Measurements from ENCODE around the gene IL4R.

IL4R gene

DNA sequence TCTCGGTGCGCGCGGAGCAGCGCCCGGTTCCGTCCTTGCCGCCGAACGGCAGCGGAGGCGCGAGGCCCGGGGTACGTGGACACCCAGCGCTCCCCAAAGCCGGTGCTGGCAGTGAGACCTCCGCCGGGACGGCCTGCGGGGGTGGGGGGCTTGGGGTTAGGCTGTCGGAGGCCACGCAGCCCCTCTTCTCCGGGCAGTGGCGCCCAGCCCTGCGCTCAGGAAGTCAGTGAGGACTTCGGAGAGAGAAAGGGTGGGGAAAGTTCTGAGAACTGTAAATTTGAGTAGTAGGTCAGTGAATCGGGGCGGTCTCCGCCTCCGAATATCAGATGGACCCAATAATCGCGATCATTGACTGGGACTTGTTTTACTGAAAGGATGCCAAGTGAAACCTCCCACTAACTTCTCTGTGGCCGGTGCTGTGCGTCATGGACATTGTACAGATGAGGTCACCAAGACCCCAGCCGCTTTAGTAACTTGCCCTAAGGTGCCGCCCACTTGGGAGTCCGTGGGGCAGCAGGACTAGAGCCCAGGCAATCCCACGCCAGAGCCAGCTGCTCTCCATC is 468 bp downstream of the IL4R start:
- in situ Hi-C loops (cut with MboI; ENCODE audit: low sequenced_read_pairs): no loop called here

- in situ Hi-C loops (cut with MboI; ENCODE audit: low sequenced_read_pairs): no loop called here
These were observed 1.2 kb downstream of the IL4R start for GRCh38 chr16:27314986-27315332.

DNA sequence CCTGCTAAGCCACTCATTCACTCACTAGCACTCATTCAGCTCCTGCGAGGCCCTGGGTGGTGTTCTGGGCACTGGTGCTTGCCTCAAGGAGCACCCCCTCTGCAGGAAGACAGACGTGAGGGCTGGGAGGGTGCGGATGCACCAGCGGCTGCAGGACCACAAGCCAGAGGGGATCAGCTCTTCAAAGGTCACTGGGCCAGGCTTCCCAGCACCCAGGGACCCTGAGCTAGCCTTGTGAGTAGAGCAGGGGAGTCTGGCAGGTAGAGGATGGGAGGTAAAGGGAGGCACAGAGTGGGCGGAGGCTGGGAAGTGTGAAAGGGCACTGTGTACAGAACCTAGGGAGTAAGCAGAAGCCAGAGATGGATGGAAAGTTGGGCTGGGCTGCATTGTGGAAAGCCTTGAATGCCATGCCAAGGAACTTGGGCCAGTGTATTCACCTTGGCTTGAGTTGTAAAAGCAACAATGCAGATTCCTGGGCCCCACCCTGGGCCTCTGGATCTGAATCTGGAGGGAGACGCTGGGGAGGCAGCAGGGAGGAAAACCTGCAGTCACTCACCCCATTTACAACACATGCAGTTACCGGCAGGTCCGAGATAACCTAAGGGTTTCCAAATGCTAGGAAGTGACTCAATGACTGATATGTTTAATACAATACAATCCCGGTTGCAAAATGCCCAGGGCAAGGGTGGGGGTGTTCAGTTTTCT is 1.7 kb downstream of the IL4R start:
- in situ Hi-C loops (cut with MboI; ENCODE audit: low sequenced_read_pairs): no loop called here

GRCh38 chr16:27316038-27316680 is 2.4 kb downstream of the IL4R start:
- in situ Hi-C loops (cut with MboI; ENCODE audit: low sequenced_read_pairs): no loop called here

DNA sequence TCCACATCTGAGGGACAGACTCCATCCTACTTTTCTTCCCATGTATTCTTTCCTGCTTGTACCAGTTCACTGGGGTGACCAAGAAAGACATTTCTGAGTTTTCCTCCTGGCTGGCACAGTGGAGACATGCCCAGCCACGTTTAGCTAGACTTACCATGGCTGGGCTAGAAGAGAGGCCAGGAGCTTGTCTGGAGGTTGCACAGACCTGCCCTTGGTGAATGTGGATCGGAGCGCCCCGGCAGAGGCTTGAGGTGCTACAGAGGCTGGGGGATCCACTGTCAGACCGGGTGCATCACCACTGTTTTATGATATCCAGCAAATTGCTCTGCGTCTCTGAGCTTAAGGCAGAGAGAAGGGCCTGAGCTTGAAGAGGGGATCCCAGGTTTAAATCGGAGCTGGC is 3.5 kb downstream of the IL4R start:
- in situ Hi-C loops (cut with MboI; ENCODE audit: low sequenced_read_pairs): no loop called here

DNA sequence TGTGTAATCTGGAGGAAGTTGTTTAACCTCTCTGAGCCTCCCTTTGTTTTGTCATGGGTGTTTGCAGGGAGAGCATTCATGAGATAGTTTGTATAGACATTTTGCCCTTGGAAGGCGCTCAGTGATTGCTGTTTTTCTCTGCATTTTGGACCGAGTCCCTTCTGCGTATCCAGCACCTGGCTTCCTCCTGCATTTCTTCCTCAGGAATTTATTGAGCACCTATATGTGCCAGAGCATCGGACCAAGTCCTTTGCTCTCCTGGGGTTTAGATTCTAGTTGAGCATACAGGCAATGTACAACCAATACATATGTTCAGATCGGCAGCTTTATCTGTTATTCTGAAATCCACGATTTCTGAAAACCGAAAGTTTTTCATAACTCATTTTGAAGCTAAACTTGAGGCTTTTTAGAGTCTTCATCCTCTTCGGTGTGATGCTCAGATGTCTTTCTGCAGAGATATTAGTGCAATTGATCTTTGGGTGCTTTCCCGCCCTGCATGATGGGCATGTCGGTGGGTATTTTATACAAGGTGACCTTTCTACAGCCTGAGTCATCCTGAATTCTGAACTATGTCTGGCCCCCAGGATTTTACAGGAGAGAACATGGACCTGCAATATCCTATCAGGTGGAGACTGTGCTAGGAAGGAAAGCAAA is 4.1 kb downstream of the IL4R start:
- in situ Hi-C loops (cut with MboI; ENCODE audit: low sequenced_read_pairs): no loop called here

DNA sequence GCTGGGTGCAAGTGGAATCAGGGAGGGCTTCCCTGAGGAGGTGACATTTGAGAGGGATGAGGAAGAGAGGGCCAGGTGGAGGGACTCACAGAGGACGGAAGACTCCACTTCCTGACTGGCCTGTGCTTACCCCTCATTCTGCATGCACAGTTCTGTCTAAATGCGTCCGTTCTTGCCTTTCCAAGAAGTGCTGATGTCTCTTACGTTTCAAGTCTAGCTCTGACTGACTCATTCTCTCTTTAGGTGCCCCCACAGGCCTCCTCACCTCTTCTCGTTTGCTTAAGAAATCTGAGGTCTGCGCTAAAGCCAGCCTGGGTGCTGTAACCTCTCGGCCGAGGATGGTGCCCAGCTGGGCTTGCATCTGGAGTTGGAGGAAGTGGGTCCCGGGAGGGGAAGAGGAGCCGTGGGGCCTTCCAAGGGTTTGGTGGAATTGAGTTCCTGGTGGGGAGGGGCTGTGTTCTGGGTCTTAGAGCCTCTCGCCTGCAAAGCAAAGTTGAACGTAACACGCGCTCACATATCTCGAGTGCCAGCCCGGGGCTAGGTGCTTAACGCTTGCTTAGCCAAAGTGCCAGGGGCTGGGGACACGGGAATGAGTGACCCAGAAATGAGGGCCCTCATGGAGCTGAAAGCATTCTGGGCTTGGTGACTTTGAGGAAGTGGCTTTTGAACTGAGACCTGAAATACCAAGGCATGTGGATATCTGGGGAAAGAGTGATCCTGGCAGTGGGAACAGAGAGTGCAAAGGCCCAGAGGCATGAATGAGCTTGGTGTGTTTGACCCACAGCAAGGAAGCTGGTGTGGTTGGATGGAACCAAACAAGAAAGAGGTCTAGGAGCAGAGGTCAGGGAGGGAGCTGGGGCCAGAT is 4.8 kb downstream of the IL4R start:
- in situ Hi-C loops (cut with MboI; ENCODE audit: low sequenced_read_pairs): no loop called here

- in situ Hi-C loops (cut with MboI; ENCODE audit: low sequenced_read_pairs): no loop called here
These were observed 5.6 kb downstream of the IL4R start for GRCh38 chr16:27319257-27319965.

DNA sequence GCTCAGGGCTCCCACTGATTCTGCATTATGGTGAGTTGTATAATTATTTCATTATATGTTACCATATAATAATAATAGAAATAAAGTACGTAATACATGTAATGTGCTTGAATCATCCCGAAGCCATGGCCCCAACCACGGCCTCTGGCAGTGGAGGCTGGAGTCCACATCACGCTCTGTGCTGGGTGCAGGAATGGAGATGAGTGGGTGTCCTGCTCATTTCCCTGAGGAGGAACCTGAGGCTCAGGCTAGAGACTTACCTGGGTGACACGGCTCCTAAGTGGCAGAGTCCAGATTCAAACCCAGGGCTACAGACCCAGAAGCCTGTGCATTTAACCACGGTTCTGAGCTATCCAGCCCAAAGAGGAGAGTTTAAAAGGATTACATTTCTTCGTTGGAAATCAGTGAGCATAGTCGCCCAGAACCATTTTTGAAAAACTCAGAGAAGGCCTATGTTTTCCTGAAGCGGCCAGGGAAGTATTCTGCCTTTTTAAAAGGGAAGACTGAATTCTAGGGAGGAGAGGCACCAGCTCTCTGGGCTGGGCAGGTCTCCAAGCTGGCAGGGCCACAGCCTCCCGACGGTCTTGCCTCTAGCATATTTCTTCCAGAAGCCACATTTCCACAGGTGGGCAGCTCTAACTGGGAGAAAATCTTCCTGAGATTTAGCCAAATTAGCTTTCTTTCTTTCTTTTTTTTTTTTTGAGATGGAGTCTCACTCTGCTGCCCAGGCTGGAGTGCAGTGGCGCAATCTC is 6.7 kb downstream of the IL4R start:
- in situ Hi-C loops (cut with MboI; ENCODE audit: low sequenced_read_pairs): no loop called here

- in situ Hi-C loops (cut with MboI; ENCODE audit: low sequenced_read_pairs): no loop called here
These were observed 7.5 kb downstream of the IL4R start for GRCh38 chr16:27321013-27321915.

GRCh38 chr16:27322858-27323780 is 9.3 kb downstream of the IL4R start:
- in situ Hi-C loops (cut with MboI; ENCODE audit: low sequenced_read_pairs): no loop called here

- in situ Hi-C loops (cut with MboI; ENCODE audit: low sequenced_read_pairs): no loop called here
These were observed 10.2 kb downstream of the IL4R start for GRCh38 chr16:27323781-27324561.

DNA sequence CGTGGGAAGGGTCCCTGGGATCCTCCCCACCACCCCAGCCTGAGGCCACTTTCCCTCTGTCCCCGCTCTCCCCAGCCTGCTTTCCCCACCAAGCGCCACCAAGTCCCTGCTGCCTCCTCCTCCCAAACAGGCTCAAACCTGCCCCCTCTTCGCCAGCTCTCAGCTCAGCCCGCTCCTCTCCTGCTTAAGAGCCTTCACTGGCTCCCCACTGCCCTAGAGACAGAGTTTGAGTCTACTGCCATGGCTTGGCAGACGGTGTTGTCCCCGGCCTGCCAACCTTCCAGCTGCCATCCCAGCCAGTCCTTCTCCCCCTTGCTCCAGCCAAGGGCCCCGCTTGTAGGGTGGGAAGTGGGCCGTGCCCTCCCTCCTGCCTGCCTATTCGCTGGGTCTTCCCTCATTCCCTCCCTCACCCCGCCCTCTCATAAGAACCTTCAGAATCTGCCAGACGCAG is 11.1 kb downstream of the IL4R start:
- in situ Hi-C loops (cut with MboI; ENCODE audit: low sequenced_read_pairs): no loop called here

DNA sequence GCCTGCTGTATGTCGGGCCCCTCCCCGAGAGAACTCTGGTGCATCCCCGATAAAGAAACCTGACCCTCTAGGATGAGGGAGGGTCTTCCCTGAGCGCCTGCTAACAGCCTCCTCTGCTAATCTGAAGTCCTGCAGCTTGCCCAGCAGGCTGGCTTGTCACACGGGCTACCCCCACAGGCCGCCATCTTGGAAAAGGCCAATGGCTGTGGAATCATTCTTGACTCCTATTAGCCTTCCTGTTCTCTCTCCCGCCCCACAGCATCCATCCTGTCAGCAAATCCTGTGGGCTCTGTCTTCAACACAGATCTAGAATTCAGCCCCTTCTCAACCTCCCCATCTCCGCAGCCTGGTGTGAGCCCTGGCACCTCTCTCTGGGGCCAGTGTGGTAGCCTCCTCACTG is 12.0 kb downstream of the IL4R start:
- in situ Hi-C loops (cut with MboI; ENCODE audit: low sequenced_read_pairs): no loop called here

GRCh38 chr16:27326251-27326650 is 12.5 kb downstream of the IL4R start:
- in situ Hi-C loops (cut with MboI; ENCODE audit: low sequenced_read_pairs): no loop called here

- in situ Hi-C loops (cut with MboI; ENCODE audit: low sequenced_read_pairs): no loop called here
These were observed 13.2 kb downstream of the IL4R start for GRCh38 chr16:27326738-27327585.
